Measurements from ENCODE around the gene FBXO31. TPM values are rescaled to one million over a fixed set of nuclear protein-coding genes. Genes with fewer than 3 reads are reported as not detected.

The FBXO31 gene
- total RNA-seq, 2 donors from 2014 or later: 39.5 to 65.8 TPM

DNA sequence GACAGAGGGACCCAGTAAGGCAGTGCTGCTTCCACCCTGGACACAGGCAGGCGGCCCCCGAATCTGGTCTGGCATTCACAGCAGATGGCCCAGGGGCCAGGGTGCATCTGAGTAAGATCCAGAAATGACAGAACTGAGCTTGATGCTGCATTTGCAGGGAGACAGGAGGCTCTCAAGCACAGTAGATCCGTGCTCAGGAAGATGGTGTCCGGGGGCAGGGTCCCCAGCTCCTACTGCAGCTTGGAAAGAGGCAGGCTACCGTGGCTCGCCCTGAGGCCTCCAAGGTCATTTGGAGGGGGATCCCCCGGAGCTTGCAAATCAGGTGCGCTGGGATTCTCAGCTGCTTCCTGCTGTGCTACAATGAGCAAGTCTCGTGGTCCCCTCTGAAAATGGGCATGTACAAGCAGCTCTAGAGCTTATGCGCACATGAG lies 68.6 kb downstream of the FBXO31 start:
- no peak overlapping the region for H3K4me3 ChIP-seq
- no peak for DNase-seq (ENCODE audit: low spot score)
- H3K27ac ChIP-seq: no peak overlapping the region
- H3K27me3 ChIP-seq (replicated peaks; ENCODE audit: insufficient read depth): no peaks in the 10 kb centered on the region
- H3K9me3 ChIP-seq: no peaks in the 10 kb centered on the region
- intact Hi-C loops (cut with DNase I): loop anchor here (10.0 kb wide), 1 partner anchor 180 kb away; the partner anchor contains the start of gene ZCCHC14
- H3K4me1 ChIP-seq (replicated peaks): peaks cover 6% of the 10 kb centered on the region
- TF ChIP-seq CTCF (IDR thresholded peaks at IDR 0.05): no peak
- TF ChIP-seq POLR2A (IDR thresholded peaks at IDR 0.05): no peak
- no peak for TF ChIP-seq POLR2AphosphoS5 (IDR thresholded peaks at IDR 0.05)
- no peaks in the 10 kb centered on the region for H3K36me3 ChIP-seq
- 76% methylated on average over 8 of the region's 10 CpGs for WGBS

DNA sequence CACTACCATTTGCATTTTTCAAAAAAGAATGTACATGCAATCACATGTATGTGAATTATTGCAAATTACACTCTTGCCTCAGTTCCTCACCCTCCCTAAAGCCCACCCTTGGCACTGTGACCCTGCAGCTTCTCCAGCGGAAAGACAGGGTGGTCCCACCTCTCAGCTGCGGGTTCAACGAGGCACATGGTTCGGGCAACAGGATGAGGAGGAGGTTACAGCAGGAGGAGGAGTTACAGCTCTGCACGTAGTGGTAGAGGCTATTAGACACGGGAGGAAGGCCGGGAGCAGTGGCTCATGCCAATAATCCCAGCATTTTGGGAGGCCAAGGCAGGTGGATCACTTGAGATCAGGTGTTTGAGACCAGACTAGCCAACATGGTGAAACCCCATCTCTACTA lies 71.6 kb downstream of the FBXO31 start:
- Histone ChIP-seq H3K36me3 (no peaks in the 10 kb centered on the region), H3K4me1 (replicated peaks) (no peaks in the 10 kb centered on the region), H3K27ac (no peak overlapping the region), H3K9me3 (no peaks in the 10 kb centered on the region), H3K4me3 (no peak overlapping the region), H3K27me3 (replicated peaks; ENCODE audit: insufficient read depth) (no peaks in the 10 kb centered on the region)
- intact Hi-C loops (cut with DNase I): loop anchor here (10.0 kb wide), 1 partner anchor 183 kb away; the partner anchor contains the start of gene ZCCHC14
- no peak for DNase-seq (ENCODE audit: low spot score)
- no peak for TF ChIP-seq CTCF (IDR thresholded peaks at IDR 0.05)
- TF ChIP-seq POLR2A (IDR thresholded peaks at IDR 0.05): no peak
- no peak for TF ChIP-seq POLR2AphosphoS5 (IDR thresholded peaks at IDR 0.05)
- WGBS: 82% methylated on average over 7 of the region's 7 CpGs

DNA sequence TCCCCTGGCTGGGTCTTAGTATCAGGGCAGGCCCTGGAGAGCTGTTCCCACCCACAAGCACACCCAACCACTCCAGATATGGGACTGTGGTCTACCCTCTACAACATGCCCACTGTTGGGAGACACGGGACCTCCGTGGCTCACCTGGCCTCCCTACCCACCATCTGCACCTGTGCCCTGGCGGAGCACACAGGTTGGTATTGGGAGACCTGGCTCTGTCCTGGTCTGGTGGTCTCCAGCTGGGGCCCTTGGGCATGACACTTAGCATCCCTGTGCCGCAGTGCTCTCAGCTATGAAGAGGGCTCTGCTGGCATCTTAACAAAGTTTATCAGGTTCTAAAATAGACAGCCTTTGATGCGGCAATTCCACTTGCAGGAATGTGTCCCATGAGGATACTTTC lies 72.2 kb downstream of the FBXO31 start:
- H3K27ac ChIP-seq: no peak overlapping the region
- no peaks in the 10 kb centered on the region for H3K27me3 ChIP-seq (replicated peaks; ENCODE audit: insufficient read depth)
- H3K4me3 ChIP-seq: no peak overlapping the region
- DNase-seq (ENCODE audit: low spot score): no peak
- WGBS: 96% methylated on average over 5 of the region's 5 CpGs
- no peaks in the 10 kb centered on the region for H3K4me1 ChIP-seq (replicated peaks)
- intact Hi-C loops (cut with DNase I): loop anchor here (10.0 kb wide), 1 partner anchor 183 kb away; the partner anchor contains the start of gene ZCCHC14
- H3K36me3 ChIP-seq: no peaks in the 10 kb centered on the region
- no peaks in the 10 kb centered on the region for H3K9me3 ChIP-seq
- TF ChIP-seq CTCF (IDR thresholded peaks at IDR 0.05) (no peak), POLR2AphosphoS5 (IDR thresholded peaks at IDR 0.05) (no peak), POLR2A (IDR thresholded peaks at IDR 0.05) (no peak)

- no peaks in the 10 kb centered on the region for H3K9me3 ChIP-seq
- no peaks in the 10 kb centered on the region for H3K27me3 ChIP-seq (replicated peaks; ENCODE audit: insufficient read depth)
- intact Hi-C loops (cut with DNase I): loop anchor here (10.0 kb wide), 1 partner anchor 184 kb away; the partner anchor contains the start of gene ZCCHC14
- H3K27ac ChIP-seq: no peak overlapping the region
- WGBS: 83% methylated on average over 7 of the region's 7 CpGs
- no peak for DNase-seq (ENCODE audit: low spot score)
- no peak for TF ChIP-seq CTCF (IDR thresholded peaks at IDR 0.05)
- TF ChIP-seq POLR2A (IDR thresholded peaks at IDR 0.05): no peak
- TF ChIP-seq POLR2AphosphoS5 (IDR thresholded peaks at IDR 0.05): no peak
- H3K4me3 ChIP-seq: no peak overlapping the region
- H3K4me1 ChIP-seq (replicated peaks): no peaks in the 10 kb centered on the region
- H3K36me3 ChIP-seq: no peaks in the 10 kb centered on the region
These were observed 73.0 kb downstream of the FBXO31 start for GRCh38 chr16:87310610-87311009.
